SK-N-MC (cell line): ENCODE data around the gene ALKBH1.

ENCODE experiments used
- EZH2 ChIP-seq: fragments of 200-600 bp; sonication (generic); IDR thresholded peaks from one replicate; pipeline ENCODE4 v1.6.1; 2017; ENCODE audit warnings: antibody characterized with exemption
- POLR2AphosphoS5 ChIP-seq: IDR thresholded peaks from 2 replicates; pipeline ENCODE4 v1.6.1; 2012; ENCODE audit warnings: mild to moderate bottlenecking, low read depth, low read length, borderline replicate concordance

DNA sequence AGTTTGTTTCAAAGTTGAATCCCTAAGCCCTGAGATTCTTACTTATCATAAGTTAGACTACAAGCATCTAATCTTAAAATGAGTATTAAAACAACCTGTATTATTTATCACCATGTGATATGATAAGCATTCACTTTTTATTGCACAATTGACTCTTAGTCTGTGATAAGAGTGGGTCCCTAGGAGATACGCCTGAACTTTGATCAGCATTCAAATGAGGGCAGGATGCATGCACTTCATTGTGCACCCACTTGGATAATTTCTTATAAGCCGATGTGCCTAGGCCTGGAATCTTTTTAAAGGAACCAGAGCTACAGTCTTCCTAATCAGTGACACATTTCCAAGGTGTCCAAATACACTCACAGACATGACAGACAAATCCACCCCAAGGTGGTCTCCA lies 60.0 kb downstream of the ALKBH1 start:
- TF ChIP-seq POLR2AphosphoS5, result no peak
- no peak for TF ChIP-seq EZH2
